Activated T-helper 1 cell treated with anti-CD3 and anti-CD28 coated beads, Interleukin-12 subunit alpha, Interleukin-12 subunit beta, Interleukin-2, Interleukin-4 antibody, amounts not matched to agents 30 ng/mL and 10 ng/mL and 1 ng/mL, durations not matched to agents 14 hours and 24 hours and 36 hours (primary cell): ENCODE results near the gene IREB2. TPM values are rescaled to one million over a fixed set of nuclear protein-coding genes. Genes with fewer than 3 reads are reported as not detected.
"Not testable (repeated sequence)": the region's sequence is repeated elsewhere in the genome, so short reads cannot be mapped to it uniquely, and the experiment has no call there.

ENCODE experiments used
- DNase-seq: peaks from one replicate; pipeline ENCODE4 v3.0.0; 2021; ENCODE audit warnings: low spot score
- H3K27ac Mint-ChIP-seq: one replicate; pipeline ENCODE4 v1.8.0; 2021; ENCODE audit warnings: mild to moderate bottlenecking, mixed read lengths
- H3K27me3 Mint-ChIP-seq: one replicate; pipeline ENCODE4 v1.8.0; 2022; ENCODE audit warnings: mild to moderate bottlenecking, moderate library complexity, mixed read lengths; ENCODE audit not compliant: insufficient read depth
- H3K36me3 Mint-ChIP-seq: one replicate; pipeline ENCODE4 v1.8.0; 2021; ENCODE audit warnings: low read depth, mixed read lengths
- H3K4me1 Mint-ChIP-seq: one replicate; pipeline ENCODE4 v1.8.0; 2021; ENCODE audit warnings: low read depth, mixed read lengths
- H3K4me3 Mint-ChIP-seq: one replicate; pipeline ENCODE4 v1.8.0; 2021; ENCODE audit warnings: mild to moderate bottlenecking, moderate library complexity, mixed read lengths
- H3K9me3 Mint-ChIP-seq: one replicate; pipeline ENCODE4 v1.8.0; 2021; ENCODE audit warnings: mixed read lengths
- intact Hi-C: fragments of 100-400 bp; cut with micrococcal nuclease; formaldehyde crosslinking; loops from one replicate; pipeline ENCODE4 v1.15.1; 2024
- total RNA-seq: library from RNA; stranded (reverse); gene quantifications from 2 replicates; pipeline ENCODE4 v1.2.3, GENCODE V29; 2022

IREB2 gene
- total RNA-seq, 1 donor from 2014 or later, result 103 TPM

DNA sequence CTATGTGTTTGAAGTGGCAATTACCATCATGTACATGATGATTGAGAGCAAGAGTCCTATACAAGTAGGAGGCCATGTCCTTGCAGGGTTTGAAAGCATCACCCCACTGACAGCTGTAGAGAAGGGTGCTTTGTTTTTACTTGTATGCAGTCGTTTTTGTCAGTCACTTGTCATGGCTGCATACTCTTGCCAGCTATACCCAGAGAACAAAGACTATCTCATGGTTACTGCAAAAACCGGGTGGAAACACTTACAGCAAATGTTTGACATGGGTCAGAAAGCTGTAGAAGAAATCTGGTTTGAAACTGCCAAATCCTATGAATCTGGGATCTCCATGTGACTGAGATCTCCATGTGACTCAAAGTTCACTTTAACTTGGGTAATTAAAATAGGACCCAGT, 95.3 kb downstream of the IREB2 start:
- H3K27me3 Mint-ChIP-seq, result peaks cover 3% of the 10 kb centered on the region
- intact Hi-C loops, result no loop called here
- peaks cover under 1% of the 10 kb centered on the region for H3K4me1 Mint-ChIP-seq
- DNase-seq, result no peak
- no peaks in the 10 kb centered on the region for H3K9me3 Mint-ChIP-seq
- no peaks in the 10 kb centered on the region for H3K36me3 Mint-ChIP-seq
- H3K4me3 Mint-ChIP-seq, result no peak overlapping the region
- H3K27ac Mint-ChIP-seq, result no peak overlapping the region

- Mint-ChIP-seq H3K36me3 (no peaks in the 10 kb centered on the region), H3K27me3 (peaks cover 3% of the 10 kb centered on the region), H3K4me3 (no peak overlapping the region), H3K4me1 (peaks cover 18% of the 10 kb centered on the region), H3K27ac (no peak overlapping the region), H3K9me3 (no peaks in the 10 kb centered on the region)
- no peak for DNase-seq
- intact Hi-C loops, result no loop called here
Measured at GRCh38 chr15:78536134-78536533, 98.1 kb downstream of the IREB2 start.

DNA sequence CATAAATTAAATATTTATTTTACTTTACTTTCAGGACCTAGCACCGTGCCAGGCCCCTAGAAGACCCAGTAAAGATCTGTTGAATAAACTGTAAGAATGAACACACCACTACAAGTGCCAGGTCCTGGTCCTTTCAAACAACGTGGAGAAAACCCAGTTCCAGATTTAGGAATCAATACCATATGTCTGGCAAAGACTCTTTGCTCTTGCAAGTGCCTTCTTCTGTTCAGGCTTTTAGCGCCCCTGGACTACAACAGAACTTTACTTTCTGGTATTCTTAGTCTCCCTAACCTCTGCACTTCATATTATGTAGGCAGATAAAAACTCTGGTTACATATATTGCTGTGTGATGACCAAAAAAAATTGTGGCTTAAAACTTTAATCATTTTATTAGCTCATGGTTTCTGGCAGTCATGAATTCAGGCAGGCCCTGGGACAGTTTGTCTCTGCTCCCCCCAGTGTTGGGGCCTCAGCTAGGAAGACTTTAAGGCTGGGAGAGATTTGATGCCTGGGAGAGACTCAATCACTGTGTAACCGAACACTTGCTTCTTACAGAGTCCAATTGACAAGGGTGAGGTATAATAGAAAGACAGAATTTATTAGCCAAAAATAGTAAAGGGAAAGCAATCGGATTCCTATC, 99.4 kb downstream of the IREB2 start:
- Mint-ChIP-seq H3K4me3 (no peak overlapping the region), H3K4me1 (peaks cover 28% of the 10 kb centered on the region), H3K27me3 (peaks cover 3% of the 10 kb centered on the region), H3K36me3 (peaks cover 10% of the 10 kb centered on the region), H3K27ac (no peak overlapping the region), H3K9me3 (no peaks in the 10 kb centered on the region)
- no peak for DNase-seq
- intact Hi-C loops, result no loop called here

DNA sequence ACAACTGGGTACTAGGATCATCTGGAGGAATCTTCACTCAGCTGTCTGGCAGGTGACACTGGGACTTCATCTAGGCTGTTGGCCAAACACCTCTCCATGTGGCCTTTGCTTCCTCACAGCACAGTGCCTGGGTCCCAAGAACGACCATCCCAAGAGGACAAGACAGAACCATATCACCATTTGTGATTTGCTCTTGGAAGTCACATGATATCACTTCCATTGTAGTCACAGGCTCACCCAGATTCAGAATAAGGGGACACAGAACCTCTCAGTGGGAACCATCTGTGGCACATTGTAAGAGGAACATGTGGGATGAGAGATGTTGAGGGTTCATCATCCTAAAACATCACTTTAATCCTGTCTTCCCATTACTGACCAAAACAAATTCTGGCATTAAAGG, 100.3 kb downstream of the IREB2 start:
- Mint-ChIP-seq H3K9me3 (no peaks in the 10 kb centered on the region), H3K27ac (no peak overlapping the region), H3K36me3 (peaks cover 19% of the 10 kb centered on the region), H3K4me1 (peaks cover 37% of the 10 kb centered on the region), H3K27me3 (peaks cover 3% of the 10 kb centered on the region), H3K4me3 (no peak overlapping the region)
- no peak for DNase-seq
- intact Hi-C loops, result no loop called here

GRCh38 chr15:78539464-78540140, 101.6 kb downstream of the IREB2 start:
- peaks cover 39% of the 10 kb centered on the region for H3K4me1 Mint-ChIP-seq
- H3K9me3 Mint-ChIP-seq, H3K27me3 Mint-ChIP-seq, DNase-seq: not testable (repeated sequence)
- peaks cover 22% of the 10 kb centered on the region for H3K36me3 Mint-ChIP-seq
- H3K4me3 Mint-ChIP-seq, result peak overlapping the region; percentile 97
- H3K27ac Mint-ChIP-seq, result peak overlapping the region; percentile 100
- intact Hi-C loops, result loop anchor here (1.0 to 5.0 kb wide), 4 partner anchors 32 to 333 kb away; partner anchors contain the start of genes HYKK, MORF4L1 and SKIC8

GRCh38 chr15:78540141-78540870, 102.3 kb downstream of the IREB2 start, which contains the start of gene PSMA4:
Gene PSMA4, plus strand, starts transcription at chr15:78540444. Its CDS starts 1,484 bp downstream, at chr15:78541928.
- no peaks in the 10 kb centered on the region for H3K9me3 Mint-ChIP-seq
- intact Hi-C loops, result loop anchor here (1.0 to 5.0 kb wide), 4 partner anchors 33 to 332 kb away; partner anchors contain the start of genes HYKK, MORF4L1 and SKIC8

GRCh38 chr15:78540871-78541743, 103.1 kb downstream of the IREB2 start:
- H3K36me3 Mint-ChIP-seq, result peaks cover 33% of the 10 kb centered on the region

More at GRCh38 chr15:78540141-78540870, 102.3 kb downstream of the IREB2 start, which contains the start of gene PSMA4:
- H3K4me1 Mint-ChIP-seq, result peaks cover 42% of the 10 kb centered on the region
- H3K36me3 Mint-ChIP-seq, result peaks cover 27% of the 10 kb centered on the region
- DNase-seq, result peak; percentile 92
- peak within 1 kb of the TSS; percentile 100 for H3K27ac Mint-ChIP-seq
- no peaks in the 10 kb centered on the region for H3K27me3 Mint-ChIP-seq
- H3K4me3 Mint-ChIP-seq, result peak within 1 kb of the TSS; percentile 97

GRCh38 chr15:78541744-78542034, 103.7 kb downstream of the IREB2 start:
- no peak for DNase-seq
- Mint-ChIP-seq H3K27ac (peak overlapping the region; percentile 98), H3K9me3 (no peaks in the 10 kb centered on the region), H3K4me3 (peak overlapping the region; percentile 97), H3K4me1 (peaks cover 42% of the 10 kb centered on the region), H3K27me3 (no peaks in the 10 kb centered on the region), H3K36me3 (peaks cover 36% of the 10 kb centered on the region)
- intact Hi-C loops, result loop anchor here (1.0 to 5.0 kb wide), 2 partner anchors 24 to 331 kb away; partner anchors contain the start of genes CHRNA5 and MORF4L1

More at GRCh38 chr15:78540871-78541743, 103.1 kb downstream of the IREB2 start:
- no peaks in the 10 kb centered on the region for H3K27me3 Mint-ChIP-seq
- peaks cover 42% of the 10 kb centered on the region for H3K4me1 Mint-ChIP-seq
- intact Hi-C loops, result loop anchor here (1.0 to 5.0 kb wide), 5 partner anchors 24 to 331 kb away; partner anchors contain the start of genes CHRNA5, HYKK, MORF4L1 and SKIC8
- no peak for DNase-seq
- peak overlapping the region; percentile 97 for H3K4me3 Mint-ChIP-seq
- H3K27ac Mint-ChIP-seq, result peak overlapping the region; percentile 98
- no peaks in the 10 kb centered on the region for H3K9me3 Mint-ChIP-seq

DNA sequence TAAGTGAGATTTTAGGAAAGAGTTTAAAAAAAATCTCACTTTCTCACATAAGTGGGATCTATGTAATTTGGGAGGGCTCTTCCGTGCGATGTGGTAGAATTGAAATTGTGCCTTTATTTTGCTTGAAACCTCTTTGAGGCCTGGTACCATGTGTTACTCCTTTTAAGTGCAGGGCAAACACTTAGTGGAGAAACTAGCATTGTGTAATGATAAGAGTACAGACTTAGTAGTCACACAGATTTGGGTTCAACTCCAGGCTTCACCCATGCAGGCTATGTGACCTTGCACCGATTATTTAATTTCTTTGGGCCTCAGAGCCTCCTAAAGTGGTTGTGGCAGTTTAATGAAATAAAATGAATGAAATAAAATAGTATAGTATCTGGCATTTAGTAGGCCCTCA, 104.6 kb downstream of the IREB2 start:
- intact Hi-C loops, result loop anchor here (5.0 kb wide), 1 partner anchor 330 kb away; the partner anchor contains the start of gene MORF4L1
- Mint-ChIP-seq H3K27me3 (no peaks in the 10 kb centered on the region), H3K27ac (peak overlapping the region; percentile 43), H3K36me3 (peaks cover 36% of the 10 kb centered on the region), H3K4me3 (peak overlapping the region; percentile 97), H3K4me1 (peaks cover 42% of the 10 kb centered on the region), H3K9me3 (no peaks in the 10 kb centered on the region)
- DNase-seq, result no peak

- peaks cover 29% of the 10 kb centered on the region for H3K36me3 Mint-ChIP-seq
- peaks cover 5% of the 10 kb centered on the region for H3K4me1 Mint-ChIP-seq
- intact Hi-C loops, result no loop called here
- peaks cover 2% of the 10 kb centered on the region for H3K27me3 Mint-ChIP-seq
- no peak overlapping the region for H3K27ac Mint-ChIP-seq
- no peaks in the 10 kb centered on the region for H3K9me3 Mint-ChIP-seq
- DNase-seq, result no peak
- no peak overlapping the region for H3K4me3 Mint-ChIP-seq
Measured at GRCh38 chr15:78550194-78550593, 112.2 kb downstream of the IREB2 start.

DNA sequence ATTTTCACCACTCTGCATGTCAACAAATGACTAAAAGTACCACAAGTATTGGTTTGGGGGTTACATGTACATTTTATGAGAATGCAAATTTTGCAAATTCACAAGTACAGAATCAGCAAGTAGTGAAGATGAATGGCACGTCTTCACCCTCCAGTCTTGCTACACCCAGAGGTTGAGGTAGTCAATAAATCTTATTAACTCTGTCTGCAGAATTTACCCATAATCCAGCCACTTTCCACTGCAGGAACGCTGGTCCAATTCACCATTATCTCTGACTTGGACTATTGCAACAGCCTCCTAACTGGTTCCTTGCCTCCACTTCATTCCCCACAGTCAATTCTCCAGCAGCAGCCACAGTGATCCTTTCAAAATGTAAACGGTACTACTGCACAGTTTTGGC, 112.8 kb downstream of the IREB2 start:
- Mint-ChIP-seq H3K9me3 (no peaks in the 10 kb centered on the region), H3K36me3 (peaks cover 23% of the 10 kb centered on the region), H3K4me1 (peaks cover 5% of the 10 kb centered on the region), H3K27ac (no peak overlapping the region), H3K4me3 (no peak overlapping the region), H3K27me3 (peaks cover 2% of the 10 kb centered on the region)
- DNase-seq, result no peak
- intact Hi-C loops, result no loop called here
